ENCODE data around the gene ASB3.
A peak's percentile ranks its signal among the peaks of the same experiment; 100 is the strongest.
"Not testable (repeated sequence)": the region's sequence is repeated elsewhere in the genome, so short reads cannot be mapped to it uniquely, and the experiment has no call there.

Gene ASB3

GRCh38 chr2:53787614-53788289 is 999 bp upstream of the ASB3 start:
- DNase-seq (ENCODE audit: low read depth in 4 of 4, low spot score in 1 of 4), result peak in 1 of 4 experiments; percentile 2

- peak in 2 of 4 experiments; percentile 4 to 9 for DNase-seq (ENCODE audit: low read depth in 4 of 4, low spot score in 1 of 4)
These were observed 425 bp downstream of the ASB3 start for GRCh38 chr2:53786352-53786704.

- DNase-seq (ENCODE audit: low read depth in 4 of 4, low spot score in 1 of 4), result no peak
These were observed 1.4 kb downstream of the ASB3 start for GRCh38 chr2:53785366-53785765.

- DNase-seq (ENCODE audit: low read depth in 4 of 4, low spot score in 1 of 4), result no peak
These were observed 2.3 kb downstream of the ASB3 start for GRCh38 chr2:53784436-53784835.

- no peak for DNase-seq (ENCODE audit: low read depth in 4 of 4, low spot score in 1 of 4)
These were observed 4.1 kb downstream of the ASB3 start for GRCh38 chr2:53782676-53783075.

- no peak for DNase-seq (ENCODE audit: low read depth in 4 of 4, low spot score in 1 of 4)
These were observed 6.7 kb downstream of the ASB3 start for GRCh38 chr2:53780056-53780455.

GRCh38 chr2:53778536-53779162 is 8.1 kb downstream of the ASB3 start:
- DNase-seq (ENCODE audit: low read depth in 4 of 4, low spot score in 1 of 4), result no peak

GRCh38 chr2:53777134-53777533 is 9.6 kb downstream of the ASB3 start:
- no peak for DNase-seq (ENCODE audit: low read depth in 4 of 4, low spot score in 1 of 4)

GRCh38 chr2:53770264-53770663 is 16.5 kb downstream of the ASB3 start:
- DNase-seq (ENCODE audit: low read depth in 4 of 4, low spot score in 1 of 4), result no peak

- no peak for DNase-seq (ENCODE audit: low read depth in 4 of 4, low spot score in 1 of 4)
These were observed 17.3 kb downstream of the ASB3 start for GRCh38 chr2:53769318-53769945.

- no peak for DNase-seq (ENCODE audit: low read depth in 4 of 4, low spot score in 1 of 4)
These were observed 18.6 kb downstream of the ASB3 start for GRCh38 chr2:53768242-53768542.

- DNase-seq (ENCODE audit: low read depth in 4 of 4, low spot score in 1 of 4), result peak; percentile 66 to 83 (median 74)
These were observed 19.1 kb downstream of the ASB3 start, which contains the start of gene CHAC2 for GRCh38 chr2:53767405-53768241. Gene CHAC2 (plus strand): TSS chr2:53767804. CDS start chr2:53767887, 83 bp downstream.

- no peak for DNase-seq (ENCODE audit: low read depth in 4 of 4, low spot score in 1 of 4)
These were observed 21.0 kb downstream of the ASB3 start for GRCh38 chr2:53765767-53766166.

- DNase-seq (ENCODE audit: low read depth in 4 of 4, low spot score in 1 of 4), result not testable (repeated sequence)
These were observed 29.5 kb downstream of the ASB3 start for GRCh38 chr2:53757206-53757605.

GRCh38 chr2:53756644-53757043 is 30.1 kb downstream of the ASB3 start:
- DNase-seq (ENCODE audit: low read depth in 4 of 4, low spot score in 1 of 4), result no peak

GRCh38 chr2:53755121-53755520 is 31.6 kb downstream of the ASB3 start:
- no peak for DNase-seq (ENCODE audit: low read depth in 4 of 4, low spot score in 1 of 4)

- DNase-seq (ENCODE audit: low read depth in 4 of 4, low spot score in 1 of 4), result no peak
These were observed 33.7 kb downstream of the ASB3 start for GRCh38 chr2:53753041-53753440.

GRCh38 chr2:53752385-53752784 is 34.4 kb downstream of the ASB3 start:
- DNase-seq (ENCODE audit: low read depth in 4 of 4, low spot score in 1 of 4), result no peak

GRCh38 chr2:53751728-53752127 is 35.0 kb downstream of the ASB3 start:
- DNase-seq (ENCODE audit: low read depth in 4 of 4, low spot score in 1 of 4), result no peak

- DNase-seq (ENCODE audit: low read depth in 4 of 4, low spot score in 1 of 4), result no peak
These were observed 36.5 kb downstream of the ASB3 start for GRCh38 chr2:53750041-53750768.
